ENCODE results near the gene DRGX.

The DRGX gene

DNA sequence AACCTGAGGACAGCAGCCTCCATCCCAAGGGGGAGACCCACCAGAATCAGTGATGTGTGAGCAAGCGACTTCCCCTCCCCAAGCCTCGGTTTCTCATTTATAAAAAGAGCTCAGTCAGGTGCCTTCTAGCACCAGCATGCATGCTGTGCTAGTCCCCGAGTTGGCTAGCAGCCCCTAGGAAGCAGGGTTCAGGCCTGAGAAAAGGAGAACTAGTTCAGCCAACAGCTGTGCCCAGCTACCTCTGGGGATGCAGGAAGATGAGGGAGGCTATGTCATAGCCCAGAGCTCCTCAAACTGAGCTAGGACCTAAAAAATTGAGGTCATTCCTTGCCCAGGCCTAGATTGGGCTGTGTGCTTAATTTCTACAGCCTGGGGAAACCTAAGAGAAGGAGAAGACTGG is 13.7 kb downstream of the DRGX start:
- DNase-seq (ENCODE audit: low read depth), result no peak

DNA sequence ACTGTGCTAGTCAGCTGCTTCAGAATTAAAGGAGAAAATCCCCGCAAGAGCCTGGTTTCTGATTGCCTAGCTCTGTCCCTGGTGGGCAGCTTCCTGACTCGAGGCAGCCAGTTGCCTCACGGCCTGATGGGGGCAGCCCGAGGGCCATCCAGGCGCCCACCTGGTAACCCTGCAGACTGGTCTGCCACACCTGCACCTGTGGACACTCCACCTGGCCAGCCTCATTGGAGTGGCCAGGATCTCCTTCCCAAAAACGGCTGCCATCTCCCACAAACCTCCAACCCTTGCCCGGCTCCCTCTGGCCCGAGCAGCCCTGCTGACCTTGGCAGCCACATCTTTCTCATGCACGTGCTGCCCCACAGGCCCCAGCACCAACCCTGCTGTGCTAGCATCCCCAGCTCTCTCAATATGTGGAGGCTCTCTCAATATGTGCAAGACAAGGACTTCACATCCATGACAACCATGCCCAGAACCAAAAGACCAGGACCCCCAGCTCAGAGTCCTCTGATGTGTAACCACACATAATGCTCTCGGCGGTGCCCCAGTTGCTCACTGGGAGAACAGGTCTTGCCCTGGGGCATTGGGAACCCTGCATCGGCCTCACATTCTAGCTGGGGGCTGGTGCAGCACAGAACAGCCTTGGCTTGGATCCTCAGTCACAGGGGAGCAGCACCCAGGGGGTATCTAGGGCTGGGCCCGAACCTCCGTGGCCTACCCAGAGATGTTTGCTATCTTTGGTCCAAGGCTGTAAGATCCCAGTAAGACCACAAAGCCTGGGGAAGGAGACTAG is 14.6 kb downstream of the DRGX start:
- DNase-seq (ENCODE audit: low read depth), result no peak

DNA sequence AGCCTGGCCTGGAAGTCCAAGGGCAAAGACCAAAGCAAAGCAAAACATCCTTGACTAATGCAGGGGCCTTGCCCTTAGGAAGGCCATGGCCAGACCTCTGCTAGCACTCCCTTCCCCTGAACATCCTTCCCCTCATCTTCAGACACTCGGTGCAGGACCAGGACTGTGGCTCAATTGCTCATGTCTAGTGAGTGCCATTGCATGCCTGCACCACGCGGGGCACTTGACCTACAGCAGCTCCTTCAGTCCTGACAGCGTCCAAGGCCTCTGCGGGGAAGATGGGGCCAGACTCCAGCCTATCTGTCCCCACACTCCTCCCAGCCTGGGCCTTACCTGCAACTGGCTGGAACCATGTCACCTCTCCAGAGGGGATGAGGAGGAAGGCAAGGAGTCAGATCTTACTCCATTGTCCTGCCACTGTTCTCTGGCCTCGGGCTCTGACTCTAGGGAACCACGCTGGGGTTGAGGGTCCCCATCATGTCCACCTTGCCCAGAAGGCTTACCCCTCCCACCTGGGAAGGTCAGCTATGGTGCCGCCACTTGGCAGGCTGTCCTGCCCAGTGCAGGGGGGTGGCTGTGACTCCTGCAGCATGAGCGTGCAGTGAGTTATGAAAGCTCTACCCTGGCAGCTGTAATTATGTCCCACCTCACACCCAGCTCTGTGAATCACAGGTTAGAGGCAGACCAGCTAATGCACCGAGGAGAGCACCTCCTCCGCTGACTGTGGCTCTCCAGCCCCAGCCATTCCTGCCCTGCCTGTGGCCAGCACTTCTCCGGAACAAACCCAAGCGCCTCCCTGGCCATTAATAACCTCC is 16.1 kb downstream of the DRGX start:
- no peak for DNase-seq (ENCODE audit: low read depth)

DNA sequence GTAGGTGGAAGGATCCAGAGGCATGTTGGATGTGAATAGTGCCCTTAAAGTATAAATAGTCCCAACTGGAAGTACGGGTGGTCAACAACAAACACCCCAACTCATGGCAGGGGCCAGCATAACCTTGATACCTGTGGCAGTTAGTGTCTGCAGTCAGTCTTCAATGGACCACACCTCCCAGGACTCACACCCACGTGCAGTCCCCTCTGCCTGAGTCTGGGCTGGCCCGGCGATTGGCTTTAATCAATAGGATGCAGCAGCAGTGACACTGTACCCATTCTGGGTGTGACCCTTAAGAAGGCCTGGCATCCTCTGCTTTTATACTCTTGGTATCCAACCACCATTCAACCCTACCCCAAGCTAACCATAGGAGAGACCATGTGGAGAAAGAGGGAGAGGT is 18.6 kb downstream of the DRGX start:
- no peak for DNase-seq (ENCODE audit: low read depth)

DNA sequence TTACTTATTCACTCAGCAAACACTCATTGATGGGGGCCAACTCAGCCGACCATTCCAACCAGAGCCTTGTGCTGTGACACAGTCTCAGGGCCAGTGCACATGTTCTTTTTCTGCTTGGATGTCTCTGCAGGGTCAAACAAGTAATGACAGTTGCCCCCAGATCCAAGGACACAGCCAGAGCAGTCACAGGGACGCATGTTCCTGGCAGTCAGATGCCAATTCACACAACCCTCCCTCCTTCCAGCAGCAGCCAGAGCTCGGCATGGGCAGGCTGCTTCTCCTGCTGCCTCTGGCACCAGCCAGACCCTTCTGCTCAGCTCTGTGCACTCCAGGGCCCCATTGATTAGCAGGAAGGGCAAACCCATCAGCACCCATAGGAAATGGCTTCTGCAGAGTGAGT is 20.3 kb downstream of the DRGX start:
- no peak for DNase-seq (ENCODE audit: low read depth)

DNA sequence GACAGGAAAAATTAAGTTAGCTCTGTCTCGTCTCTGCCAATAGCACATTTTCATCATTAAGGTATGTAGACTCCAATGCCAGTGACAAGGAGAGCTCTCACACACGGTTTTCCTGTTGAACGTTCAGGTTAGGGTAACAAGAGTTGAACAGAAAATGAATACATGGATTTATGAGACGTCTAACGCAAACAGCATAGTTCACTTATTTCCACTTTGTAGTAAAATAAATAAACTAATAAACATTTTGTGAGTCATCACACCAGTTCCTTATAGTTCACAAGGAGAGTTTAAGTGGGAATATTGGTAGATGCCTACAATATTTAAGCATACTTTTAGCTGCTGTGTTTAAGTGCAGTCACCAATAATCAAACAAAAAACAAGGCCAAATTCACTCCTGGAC is 21.1 kb downstream of the DRGX start:
- DNase-seq (ENCODE audit: low read depth), result no peak

DNA sequence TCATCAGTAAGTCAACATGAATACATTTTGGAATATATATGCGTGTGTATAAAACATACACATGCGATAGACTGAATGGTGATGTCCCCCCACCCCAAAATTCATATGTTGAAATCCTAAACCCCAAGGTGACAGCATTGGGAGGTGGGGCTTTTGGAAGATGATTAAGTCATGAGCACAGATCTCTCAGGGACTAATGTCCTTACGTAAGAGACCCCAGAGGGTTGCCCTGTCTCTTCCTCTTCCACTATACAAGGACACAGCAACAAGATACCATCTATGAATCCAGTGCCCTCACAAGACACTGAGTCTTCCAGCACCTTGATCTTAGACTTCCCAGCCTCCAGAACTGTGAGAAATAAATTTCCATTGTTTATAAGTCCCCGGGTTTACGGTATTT is 22.5 kb downstream of the DRGX start:
- DNase-seq (ENCODE audit: low read depth), result no peak

DNA sequence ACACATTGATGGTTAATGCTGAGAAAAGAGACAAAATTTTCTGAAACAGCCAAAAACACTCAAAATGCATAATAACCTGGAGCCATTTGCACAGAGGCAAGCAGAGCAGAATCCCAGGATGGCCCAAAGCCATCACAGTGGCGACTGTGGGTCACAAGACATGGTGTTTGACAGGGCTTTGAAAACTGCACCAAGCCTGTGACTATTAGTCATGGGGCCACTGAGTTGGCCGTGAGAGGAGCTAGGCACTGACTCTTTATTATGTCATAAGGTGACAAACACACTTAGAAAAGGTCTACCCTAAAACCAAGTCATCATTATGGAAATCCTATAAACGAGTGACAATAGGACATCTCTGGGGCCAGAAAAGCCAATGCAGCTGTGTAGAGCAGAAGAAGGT is 23.9 kb downstream of the DRGX start:
- no peak for DNase-seq (ENCODE audit: low read depth)

DNA sequence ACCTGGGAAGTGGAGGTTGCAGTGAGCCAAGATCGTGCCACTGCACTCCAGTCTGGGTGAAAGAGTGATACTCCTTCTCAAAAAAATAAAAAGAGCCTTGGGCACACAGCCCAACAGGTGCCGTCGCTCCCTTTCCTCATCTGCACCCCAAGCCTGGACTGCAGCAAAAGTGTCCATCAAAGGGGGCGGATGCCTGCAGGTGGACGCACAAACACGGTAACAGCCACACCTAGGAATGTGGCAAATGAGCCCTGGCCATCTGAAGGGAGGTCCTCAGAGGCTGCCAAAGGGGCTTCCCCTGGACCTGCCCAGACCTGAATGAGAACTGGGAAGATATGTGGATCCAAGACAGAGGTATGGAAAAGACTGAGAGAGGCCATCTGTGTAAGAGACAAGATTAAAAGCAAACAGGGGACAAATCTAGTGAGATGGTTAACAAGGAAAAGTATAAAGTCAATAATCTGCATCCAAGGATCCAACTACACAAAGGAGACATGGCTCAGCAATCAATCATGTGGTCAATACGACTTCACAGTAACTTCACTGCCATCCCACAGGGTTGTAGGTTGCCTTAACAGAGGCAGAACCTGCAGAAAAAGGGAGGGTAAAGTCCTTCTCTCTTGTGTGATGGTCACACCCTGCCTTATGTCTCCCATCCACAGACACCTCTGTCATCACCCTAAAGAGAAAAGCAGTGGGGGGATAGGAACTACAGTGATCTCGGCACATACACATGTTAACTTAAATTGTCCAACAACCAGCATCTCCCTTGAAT is 25.4 kb downstream of the DRGX start:
- DNase-seq (ENCODE audit: low read depth), result no peak

DNA sequence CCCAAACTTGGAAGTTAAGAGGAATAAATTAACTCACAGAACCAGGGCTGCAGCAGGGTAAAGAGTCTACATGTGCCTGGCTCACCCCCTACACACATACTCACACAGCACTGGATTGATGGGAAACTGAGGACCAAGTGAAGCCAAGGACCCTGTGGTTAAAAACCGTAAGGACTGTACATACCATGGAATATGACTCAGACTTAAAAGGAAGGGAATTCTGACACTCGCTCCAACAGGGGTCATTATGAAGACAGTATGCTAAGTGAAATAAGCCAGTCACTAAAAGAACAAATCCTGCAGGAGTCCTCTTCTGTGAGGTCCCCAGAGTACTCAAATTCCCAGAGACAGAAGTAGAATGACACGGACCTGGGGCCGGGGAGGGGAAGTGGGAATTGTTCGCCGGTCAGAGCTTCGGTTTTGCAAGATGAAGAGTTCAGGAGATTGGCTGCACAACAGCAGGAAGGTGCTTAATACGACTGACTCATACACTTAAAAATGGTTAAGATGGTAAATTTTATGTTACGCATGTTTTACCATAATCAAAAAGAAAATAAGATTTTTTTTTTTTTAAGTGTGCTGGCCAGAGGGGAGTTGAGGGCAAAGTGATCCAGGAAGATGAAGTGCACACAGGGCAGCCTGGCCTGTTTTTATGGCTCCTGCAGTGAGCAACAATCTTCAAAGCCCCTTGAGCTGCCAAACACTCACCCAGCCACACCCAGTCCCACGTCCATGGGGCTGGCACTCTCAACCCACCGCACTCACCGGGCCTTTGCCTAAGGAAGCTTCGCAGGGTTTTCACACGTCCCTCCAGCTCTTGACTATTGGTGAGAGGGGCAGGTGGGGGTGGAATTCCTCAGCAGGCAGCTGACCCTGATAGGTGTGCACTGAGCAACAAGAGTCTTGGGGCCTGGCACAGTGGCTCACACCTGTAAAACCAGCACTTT is 26.4 kb downstream of the DRGX start:
- no peak for DNase-seq (ENCODE audit: low read depth)

DNA sequence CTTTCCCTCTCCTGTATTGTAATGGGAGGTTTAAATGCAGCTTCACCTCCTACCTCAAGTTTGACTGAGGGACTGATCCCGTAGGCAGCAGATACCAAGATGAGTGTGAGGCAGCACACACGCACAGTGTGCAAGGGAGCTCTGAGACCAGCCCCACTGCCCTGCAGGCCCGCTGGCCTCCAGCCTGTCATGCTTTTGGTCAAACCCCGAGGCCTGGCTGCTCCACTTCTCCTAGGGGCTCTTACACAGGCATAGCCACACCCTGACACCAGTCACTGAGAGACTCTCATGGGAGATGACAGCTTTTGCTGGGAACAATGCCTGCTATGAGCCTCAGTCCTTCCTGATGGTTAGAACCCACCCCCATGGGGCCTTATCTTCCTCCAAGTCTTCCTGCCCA is 27.6 kb downstream of the DRGX start:
- no peak for DNase-seq (ENCODE audit: low read depth)

DNA sequence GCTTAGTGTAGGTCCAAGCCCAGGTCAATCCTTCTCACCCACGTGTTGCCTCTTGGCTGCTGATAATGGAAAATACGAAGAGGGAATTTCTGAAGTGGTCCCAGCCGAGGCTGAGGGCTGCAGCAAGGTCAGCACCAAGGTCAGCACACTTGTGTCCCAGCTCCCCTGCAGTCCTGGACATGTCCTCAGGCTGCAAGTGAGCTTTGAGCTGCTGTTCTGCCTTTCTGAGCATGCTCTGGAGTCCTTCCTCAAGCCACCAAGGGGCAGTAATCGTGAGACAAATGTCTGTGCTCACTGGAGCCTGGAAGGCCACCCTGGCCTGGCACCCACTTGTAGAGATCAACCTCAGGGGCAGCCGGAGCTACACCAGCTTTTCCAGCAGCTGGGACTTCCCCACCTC is 28.3 kb downstream of the DRGX start:
- no peak for DNase-seq (ENCODE audit: low read depth)

DNA sequence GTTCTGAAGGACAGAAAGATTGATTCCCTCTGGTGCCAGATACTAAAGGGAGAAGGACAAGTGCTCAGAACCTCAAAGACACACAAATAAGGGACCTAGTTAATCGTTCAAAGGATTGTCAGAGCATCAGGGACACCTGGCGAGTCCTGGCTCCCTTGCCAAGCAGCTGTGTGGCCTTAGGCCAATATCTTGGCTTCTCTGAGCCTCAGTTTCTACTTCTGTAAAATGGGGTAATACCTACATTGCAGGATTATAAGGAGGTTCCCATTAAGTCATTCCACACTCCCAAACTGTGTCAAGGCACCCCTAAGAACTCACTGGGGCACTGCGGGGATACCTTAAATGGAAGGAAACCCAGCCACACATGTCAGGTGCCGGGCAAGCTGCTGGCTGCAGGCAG is 29.4 kb downstream of the DRGX start:
- DNase-seq (ENCODE audit: low read depth), result no peak

DNA sequence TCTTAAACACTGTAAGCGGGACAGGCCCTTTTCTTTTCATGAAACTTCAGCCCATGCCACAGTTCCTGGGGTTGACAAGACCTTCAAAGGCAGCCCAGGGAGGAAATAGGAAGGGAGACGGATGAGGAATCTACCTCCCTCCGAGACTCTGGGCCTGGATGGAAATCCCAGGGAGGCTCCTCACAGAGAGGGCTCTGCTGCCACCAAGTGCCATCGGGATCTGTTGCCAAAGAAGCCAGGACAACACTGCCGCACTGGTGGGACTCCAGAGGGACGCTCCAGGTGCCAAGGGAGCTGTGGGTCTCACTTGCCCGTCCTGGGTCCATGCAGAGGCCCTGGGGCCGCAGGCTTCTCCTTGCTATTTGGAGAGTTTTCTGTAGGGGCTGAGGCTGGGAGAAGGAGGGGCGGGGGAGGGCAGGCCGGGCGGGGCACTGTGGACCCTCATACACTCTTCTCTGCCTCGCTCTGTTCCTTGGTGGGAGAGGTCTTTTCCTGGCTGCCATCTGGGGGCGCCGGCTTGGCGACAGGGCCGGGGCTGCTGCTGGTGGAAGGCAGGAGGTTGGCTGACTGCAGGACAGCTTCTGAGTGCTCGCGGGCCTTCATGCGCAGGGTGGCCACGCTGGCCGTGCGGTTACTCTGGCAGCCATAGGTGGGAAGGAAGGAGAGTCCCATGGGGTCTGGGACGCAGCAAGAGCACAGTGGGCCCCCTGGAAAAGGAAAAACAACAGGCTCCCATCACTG is 30.0 kb downstream of the DRGX start:
- DNase-seq (ENCODE audit: low read depth), result no peak

DNA sequence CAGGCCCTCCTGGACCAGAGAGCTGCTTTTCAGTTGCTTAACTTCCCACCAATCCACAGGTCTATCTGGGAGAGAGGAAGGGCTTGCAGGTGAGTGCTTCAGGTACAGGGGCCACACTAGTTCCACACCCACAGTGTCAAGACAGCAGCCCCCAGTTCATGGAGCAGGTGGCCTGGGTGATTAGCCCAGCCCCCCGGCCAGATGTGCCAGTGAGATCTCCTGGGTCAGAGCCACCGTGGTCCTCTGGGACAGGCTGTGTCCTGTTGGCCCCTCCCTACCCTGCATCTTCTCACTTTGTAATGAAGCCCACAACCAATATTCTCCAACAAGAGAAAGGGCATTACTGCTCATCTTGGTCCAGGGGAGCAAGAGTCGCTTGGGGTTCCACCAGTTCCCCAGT is 30.6 kb downstream of the DRGX start:
- no peak for DNase-seq (ENCODE audit: low read depth)

DNA sequence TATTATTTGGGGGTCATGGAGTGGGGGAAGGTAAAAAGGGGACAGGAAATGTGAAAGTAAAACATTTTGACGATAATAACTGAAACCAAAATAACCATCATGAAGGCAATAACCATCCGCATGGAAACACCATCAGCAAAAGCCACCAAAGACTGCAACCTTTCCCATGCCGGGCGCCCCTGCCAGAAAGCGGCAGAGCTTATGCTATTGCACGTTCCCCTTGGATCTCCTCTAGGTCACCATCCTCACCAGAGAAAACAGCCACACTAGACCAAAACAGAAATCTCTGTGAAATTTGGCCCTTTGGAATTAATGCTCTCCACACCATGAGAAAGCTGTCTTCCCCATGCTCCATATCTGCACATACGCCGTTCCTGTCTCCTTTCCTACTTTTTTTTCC is 31.1 kb downstream of the DRGX start:
- DNase-seq (ENCODE audit: low read depth), result no peak

DNA sequence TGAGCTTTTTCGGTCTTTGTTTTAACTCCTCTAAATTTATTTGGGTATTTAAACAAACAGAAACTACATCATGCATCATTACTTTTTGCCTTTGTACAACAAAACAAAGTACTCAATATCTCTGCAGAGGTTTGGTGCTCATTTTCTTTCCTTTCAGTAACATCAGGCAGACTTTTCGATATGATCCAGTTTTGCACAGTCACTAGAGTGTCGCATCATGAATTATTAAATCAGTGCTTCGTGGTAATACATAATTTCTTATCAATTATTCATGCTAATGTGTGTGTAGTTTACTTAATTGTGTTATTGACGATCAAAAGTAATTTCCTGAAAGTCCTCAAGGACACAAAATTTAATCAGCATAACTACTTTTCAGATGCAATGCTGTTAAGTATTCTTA is 31.8 kb downstream of the DRGX start:
- no peak for DNase-seq (ENCODE audit: low read depth)

DNA sequence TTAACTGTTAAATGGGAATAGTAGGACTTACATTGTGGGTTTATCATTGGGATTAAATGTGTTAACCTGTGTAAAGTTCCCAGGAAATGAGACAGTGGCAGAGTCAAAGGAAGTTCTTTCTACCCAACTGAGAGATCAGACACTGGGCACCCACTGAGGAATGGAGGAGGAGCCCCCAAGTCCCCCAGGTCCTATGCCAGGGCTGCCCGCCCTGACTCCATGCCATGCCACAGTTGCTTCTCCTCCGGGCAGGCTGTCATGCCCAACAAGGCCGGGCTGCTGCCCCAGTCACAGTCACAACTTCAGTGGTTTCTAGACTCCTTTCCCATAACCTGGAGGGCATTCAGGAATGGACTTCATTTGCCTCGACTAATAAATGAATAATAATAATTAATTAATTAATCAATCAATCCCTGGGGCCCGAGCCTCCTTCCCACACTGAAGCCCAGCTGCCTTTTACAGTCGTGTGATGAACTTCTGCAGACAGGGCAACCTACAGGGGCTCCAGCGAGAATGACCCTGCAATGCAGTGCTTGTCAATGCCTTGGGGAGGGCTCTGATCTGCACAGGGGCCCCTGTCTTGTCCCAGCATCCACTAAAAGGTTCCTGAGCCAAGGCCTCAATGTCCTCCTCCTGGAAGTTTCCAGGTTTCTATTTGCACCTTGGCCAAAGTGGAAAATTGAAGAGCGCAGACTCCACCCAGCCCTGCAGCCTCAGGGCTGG is 32.4 kb downstream of the DRGX start:
- no peak for DNase-seq (ENCODE audit: low read depth)

DNA sequence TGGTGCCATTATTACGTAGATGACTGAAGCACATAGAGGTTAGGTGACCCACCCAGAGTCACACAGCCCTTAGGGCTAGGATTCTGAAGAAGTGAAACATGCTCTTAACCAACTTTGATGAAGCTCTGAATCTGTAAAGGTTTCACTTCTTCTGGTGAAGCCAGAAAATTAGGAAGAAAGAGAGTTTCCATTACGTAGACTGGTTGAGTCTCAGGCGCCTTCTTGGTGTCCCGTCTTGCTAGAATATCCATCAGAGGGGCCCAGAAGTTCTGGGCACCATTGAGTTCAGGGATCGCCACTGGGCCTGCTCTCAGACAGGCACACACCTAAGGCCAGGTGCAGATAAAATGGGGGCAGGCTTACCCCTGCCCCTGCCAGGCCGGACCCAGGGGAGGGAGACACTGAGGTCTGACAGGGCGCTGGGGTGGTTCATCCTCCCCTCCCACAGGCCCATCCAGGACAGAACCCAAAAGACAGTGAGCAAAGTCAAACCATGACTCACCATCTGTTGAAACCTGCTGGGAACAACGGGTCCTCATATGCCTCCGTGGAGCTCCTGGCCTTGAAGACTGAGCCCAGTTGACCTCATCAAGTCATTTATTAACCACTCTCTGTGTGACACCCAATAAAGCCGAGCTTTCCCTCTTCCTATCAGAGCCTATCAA is 33.2 kb downstream of the DRGX start:
- no peak for DNase-seq (ENCODE audit: low read depth)

All from stimulated activated CD8-positive, alpha-beta memory T cell treated with anti-CD3 and anti-CD28 coated beads, Interleukin-15, amount 100 ng/mL, for 24 hours (primary cell).